WTC11 (cell line): Measurements from ENCODE around the gene SRSF12. TPM values are rescaled to one million over a fixed set of nuclear protein-coding genes. Genes with fewer than 3 reads are reported as not detected.
A peak's percentile ranks its signal among the peaks of the same experiment; 100 is the strongest.

Experiments
- ATAC-seq: fragments of 200-7000 bp; cut with Tn5 transposase; 2 replicates; pipeline ENCODE4 v1.10.0; 2021; ENCODE audit warnings: mild to moderate bottlenecking, moderate library complexity
- CTCF ChIA-PET: fragments of 300-600 bp; sonication (Branson Sonifier 250); formaldehyde crosslinking; loops from one replicate; lab custom pipeline; 2021; ENCODE audit warnings: antibody characterized with exemption; lab: Charles Lee
- POLR2A ChIA-PET: fragments of 350-600 bp; sonication (Branson Sonifier 250); formaldehyde crosslinking; loops from one replicate; lab custom pipeline; 2021; ENCODE audit warnings: antibody characterized with exemption; lab: Charles Lee
- DNase-seq: peaks from one replicate; pipeline ENCODE4 v3.0.0; 2021; ENCODE audit warnings: low spot score
- H3K27ac Mint-ChIP-seq: 2 replicates; pipeline ENCODE4 v1.8.0; 2021; ENCODE audit warnings: mixed read lengths
- H3K27me3 Mint-ChIP-seq: 2 replicates; pipeline ENCODE4 v1.8.0; 2021; ENCODE audit warnings: low read depth, mild to moderate bottlenecking, moderate library complexity, mixed read lengths
- H3K36me3 Mint-ChIP-seq: 2 replicates; pipeline ENCODE4 v1.8.0; 2021; ENCODE audit warnings: mixed read lengths
- H3K4me1 Mint-ChIP-seq: 2 replicates; pipeline ENCODE4 v1.8.0; 2022; ENCODE audit warnings: mixed read lengths
- H3K4me3 Mint-ChIP-seq: 2 replicates; pipeline ENCODE4 v1.8.0; 2021; ENCODE audit warnings: mild to moderate bottlenecking, moderate library complexity, mixed read lengths
- H3K9me3 Mint-ChIP-seq: 2 replicates; pipeline ENCODE4 v1.8.0; 2021; ENCODE audit warnings: mixed read lengths
- AFF4 ChIP-seq: sonication (generic); formaldehyde crosslinking; IDR thresholded peaks from 2 replicates; pipeline ENCODE4 v1.8.1; 2023; ENCODE audit warnings: mild to moderate bottlenecking, missing genetic modification reagents, borderline replicate concordance
- ATF1 ChIP-seq: sonication (generic); formaldehyde crosslinking; IDR thresholded peaks from 2 replicates; pipeline ENCODE4 v1.8.1; 2023; ENCODE audit warnings: mild to moderate bottlenecking, moderate library complexity, missing genetic modification reagents
- CBFB ChIP-seq: sonication (generic); formaldehyde crosslinking; IDR thresholded peaks from 2 replicates; pipeline ENCODE4 v1.8.1; 2022; ENCODE audit warnings: mild to moderate bottlenecking, low read depth, missing genetic modification reagents
- CREM ChIP-seq: sonication (generic); formaldehyde crosslinking; IDR thresholded peaks from 2 replicates; pipeline ENCODE4 v1.8.1; 2022; ENCODE audit warnings: mild to moderate bottlenecking, missing genetic modification reagents, moderate library complexity
- E2F1 ChIP-seq: sonication (generic); formaldehyde crosslinking; IDR thresholded peaks from 2 replicates; pipeline ENCODE4 v1.8.0; 2022; ENCODE audit warnings: mild to moderate bottlenecking, missing genetic modification reagents
- ELF4 ChIP-seq: sonication (generic); formaldehyde crosslinking; IDR thresholded peaks from 2 replicates; pipeline ENCODE4 v1.8.1; 2022; ENCODE audit warnings: low read depth, mild to moderate bottlenecking, moderate library complexity, missing genetic modification reagents
- ESRRA ChIP-seq: sonication (generic); formaldehyde crosslinking; IDR thresholded peaks from 2 replicates; pipeline ENCODE4 v1.8.1; 2022; ENCODE audit warnings: mild to moderate bottlenecking, missing genetic modification reagents, borderline replicate concordance
- FOXK1 ChIP-seq: sonication (generic); formaldehyde crosslinking; IDR thresholded peaks from 2 replicates; pipeline ENCODE4 v1.8.0; 2022; ENCODE audit warnings: mild to moderate bottlenecking, moderate library complexity, missing genetic modification reagents
- JAZF1 ChIP-seq: fragments of 250-450 bp; sonication (Bioruptor Pico); IDR thresholded peaks from 2 replicates; pipeline ENCODE4 v1.9.0; 2021; ENCODE audit warnings: moderate library complexity, mild to moderate bottlenecking, inconsistent platforms
- MLX ChIP-seq: sonication (generic); formaldehyde crosslinking; IDR thresholded peaks from 2 replicates; pipeline ENCODE4 v1.8.1; 2023; ENCODE audit warnings: mild to moderate bottlenecking, missing genetic modification reagents, moderate library complexity
- NFE2L1 ChIP-seq: sonication (generic); formaldehyde crosslinking; IDR thresholded peaks from 2 replicates; pipeline ENCODE4 v1.8.1; 2023; ENCODE audit warnings: missing genetic modification reagents
- NFYB ChIP-seq: sonication (generic); formaldehyde crosslinking; conservative IDR thresholded peaks from 2 replicates; pipeline ENCODE4 v1.8.0; 2022; ENCODE audit warnings: low read depth, missing genetic modification reagents
- SOX15 ChIP-seq: fragments of 250-450 bp; sonication (Bioruptor Pico); IDR thresholded peaks from 2 replicates; pipeline ENCODE4 v1.9.0; 2021; ENCODE audit warnings: mild to moderate bottlenecking
- ZBTB43 ChIP-seq: sonication (generic); formaldehyde crosslinking; IDR thresholded peaks from 2 replicates; pipeline ENCODE4 v1.8.1; 2023; ENCODE audit warnings: mild to moderate bottlenecking, missing genetic modification reagents
- ZMAT4 ChIP-seq: fragments of 250-450 bp; sonication (Bioruptor Pico); IDR thresholded peaks from 2 replicates; pipeline ENCODE4 v1.9.0; 2021; ENCODE audit warnings: mild to moderate bottlenecking
- ZNF138 ChIP-seq: sonication (generic); formaldehyde crosslinking; conservative IDR thresholded peaks from 2 replicates; pipeline ENCODE4 v1.8.1; 2022; ENCODE audit warnings: mild to moderate bottlenecking, moderate library complexity, missing genetic modification reagents
- ZNF512 ChIP-seq: sonication (generic); formaldehyde crosslinking; IDR thresholded peaks from 2 replicates; pipeline ENCODE4 v1.8.1; 2022; ENCODE audit warnings: missing genetic modification reagents, borderline replicate concordance
- total RNA-seq: library from RNA; stranded (reverse); gene quantifications from 3 replicates; pipeline ENCODE4 v1.2.3, GENCODE V29; 2021

Gene SRSF12
- total RNA-seq, 1 experiment from 2014 or later = 3.8 TPM

GRCh38 chr6:89120371-89120770 is 2.5 kb upstream of the SRSF12 start:
- DNase-seq = no peak
- Mint-ChIP-seq H3K4me3 (no peak overlapping the region), H3K27me3 (peaks cover 52% of the 10 kb centered on the region), H3K4me1 (peaks cover 9% of the 10 kb centered on the region), H3K27ac (no peak overlapping the region), H3K36me3 (no peaks in the 10 kb centered on the region), H3K9me3 (no peaks in the 10 kb centered on the region)
- no peak for ATAC-seq
- ChIA-PET POLR2A (no interaction called here), CTCF (interaction anchor here (0.8 kb wide), 1 partner anchor 137 kb away, joined by 3 read pairs; no protein-coding TSS in a partner anchor)
- no peak for TF ChIP-seq ZNF512
- no peak for TF ChIP-seq ZBTB43 (CRISPR knock-in tag)
- no peak for TF ChIP-seq ESRRA (CRISPR knock-in tag)

GRCh38 chr6:89118931-89119330 is 1.1 kb upstream of the SRSF12 start:
- DNase-seq = no peak
- H3K9me3 Mint-ChIP-seq = no peaks in the 10 kb centered on the region
- no peak for ATAC-seq
- no peaks in the 10 kb centered on the region for H3K36me3 Mint-ChIP-seq
- H3K4me1 Mint-ChIP-seq = peaks cover 9% of the 10 kb centered on the region
- TF ChIP-seq ESRRA (CRISPR knock-in tag) (no peak), NFYB (CRISPR knock-in tag) (no peak), E2F1 (CRISPR knock-in tag) (no peak), ZNF138 (no peak), ZBTB43 (CRISPR knock-in tag) (no peak), NFE2L1 (CRISPR knock-in tag) (no peak), AFF4 (no peak), FOXK1 (CRISPR knock-in tag) (no peak), ELF4 (CRISPR knock-in tag) (no peak), CREM (CRISPR knock-in tag) (no peak), ZMAT4 (no peak), CBFB (CRISPR knock-in tag) (no peak), ATF1 (CRISPR knock-in tag) (no peak), MLX (CRISPR knock-in tag) (no peak), SOX15 (no peak), JAZF1 (CRISPR knock-in tag) (no peak)
- POLR2A ChIA-PET = interaction anchor here (0.6 to 2.7 kb wide), 2 partner anchors 32 to 39 kb away, joined by 3 to 23 read pairs; partner anchors contain the start of gene PNRC1
- CTCF ChIA-PET = interaction anchor here (1.3 kb wide), 1 partner anchor 38 kb away, joined by 4 read pairs; the partner anchor contains the start of gene PNRC1
- peak overlapping the region; percentile 66 for H3K4me3 Mint-ChIP-seq
- H3K27ac Mint-ChIP-seq = no peak overlapping the region
- H3K27me3 Mint-ChIP-seq = peaks cover 49% of the 10 kb centered on the region
